Heart left ventricle (tissue), 13 donors: ENCODE results near the gene STXBP2.

Source experiments
- POLR2A ChIP-seq, 2 donors: fragments of 450-650 bp; IDR thresholded peaks; one replicate each; pipeline ENCODE4 v1.6.1; 2017; ENCODE audit warnings: antibody characterized with exemption in 2 of 2, mild to moderate bottlenecking in 2 of 2, moderate library complexity in 2 of 2
- TF ChIP-seq, protein P1 (sequence below), 12 donors: fragments of 200-600 bp; sonication (generic) in 4 of 12; IDR thresholded peaks; one replicate each; pipeline versions ENCODE4 v1.5.0 to v1.8.0; 2018 to 2022; ENCODE audit warnings: antibody characterized with exemption in 12 of 12, mild to moderate bottlenecking in 5 of 12
- donor health status: ischemic (EF 13 %, LVEDD 7.1; RV severe dilation, severe dysfunction).
- donor health status: DM: no; HTN: yes; CAD: no.
- donor health status: DM: no; HTN: no; CAD: no.
- donor health status: ischemic (EF 25% LVEDD 6.9; RV normal size, moderate dysfunction).
- donor health status: ischemic (EF 25% LVEDD 5.7; RV mildly dilated, moderate dysfunction).
- donor health status: ischemic (EF 35%, LVEDD 5.7; RV mildly dilated, moderate dysfunction).
- donor health status: nonischemic (EF 11% LVEDD 7.7; RV severe dilation, severe dysfunction).
- donor health status: DM: yes; HTN: yes; CAD: no.
- donor health status: PGD.
- donor health status: ischemic (EF 29% LVEDD 5.4; RV normal size, mild dysfunction).
- donor health status: nonischemic (EF 23%, LVEDD 6.1; RV moderate dilation, normal function).

DNA sequence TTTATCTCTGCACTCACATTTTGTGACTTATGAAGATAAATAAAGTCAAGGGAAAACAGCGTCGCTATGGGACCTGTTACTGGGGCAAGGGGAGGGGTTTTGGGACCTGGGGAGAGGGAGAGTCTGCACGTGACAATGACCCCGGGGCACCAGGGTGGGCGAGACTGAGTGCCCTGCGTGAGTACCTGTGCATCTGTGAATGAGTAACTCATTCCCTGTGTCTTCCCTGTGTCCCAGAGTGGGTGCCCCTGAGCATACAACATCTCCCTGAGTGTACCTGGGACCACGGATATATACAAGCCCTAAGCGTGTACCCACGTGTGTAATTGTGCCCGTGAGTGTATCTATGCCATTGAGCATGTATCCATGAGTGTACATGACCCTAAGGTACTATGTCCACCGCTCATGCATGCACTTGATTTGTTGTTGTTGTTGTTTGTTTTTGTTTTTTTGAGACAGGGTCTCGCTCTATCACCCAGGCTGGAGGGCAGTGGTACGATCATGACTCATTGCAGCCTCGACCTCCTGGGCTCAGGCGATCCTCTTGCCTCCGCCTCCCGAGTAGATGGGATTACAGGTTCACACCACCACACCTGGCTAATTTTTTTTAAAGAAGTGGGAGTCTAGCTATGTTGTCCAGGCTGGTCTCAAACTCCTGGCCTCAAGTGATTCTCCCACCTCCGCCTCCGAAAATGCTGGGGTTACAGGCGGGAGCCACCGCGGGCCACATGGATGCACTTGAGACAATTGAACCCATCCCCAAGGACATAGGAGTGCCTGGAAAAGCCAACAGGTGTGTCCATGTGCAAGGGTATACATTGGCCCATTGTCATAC lies 43.1 kb downstream of the STXBP2 start:
- TF ChIP-seq, protein P1, sequence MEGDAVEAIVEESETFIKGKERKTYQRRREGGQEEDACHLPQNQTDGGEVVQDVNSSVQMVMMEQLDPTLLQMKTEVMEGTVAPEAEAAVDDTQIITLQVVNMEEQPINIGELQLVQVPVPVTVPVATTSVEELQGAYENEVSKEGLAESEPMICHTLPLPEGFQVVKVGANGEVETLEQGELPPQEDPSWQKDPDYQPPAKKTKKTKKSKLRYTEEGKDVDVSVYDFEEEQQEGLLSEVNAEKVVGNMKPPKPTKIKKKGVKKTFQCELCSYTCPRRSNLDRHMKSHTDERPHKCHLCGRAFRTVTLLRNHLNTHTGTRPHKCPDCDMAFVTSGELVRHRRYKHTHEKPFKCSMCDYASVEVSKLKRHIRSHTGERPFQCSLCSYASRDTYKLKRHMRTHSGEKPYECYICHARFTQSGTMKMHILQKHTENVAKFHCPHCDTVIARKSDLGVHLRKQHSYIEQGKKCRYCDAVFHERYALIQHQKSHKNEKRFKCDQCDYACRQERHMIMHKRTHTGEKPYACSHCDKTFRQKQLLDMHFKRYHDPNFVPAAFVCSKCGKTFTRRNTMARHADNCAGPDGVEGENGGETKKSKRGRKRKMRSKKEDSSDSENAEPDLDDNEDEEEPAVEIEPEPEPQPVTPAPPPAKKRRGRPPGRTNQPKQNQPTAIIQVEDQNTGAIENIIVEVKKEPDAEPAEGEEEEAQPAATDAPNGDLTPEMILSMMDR (IDR thresholded peaks at IDR 0.05) = no peak
- TF ChIP-seq POLR2A (IDR thresholded peaks at IDR 0.05) = no peak
